ENCODE data around the gene C1QTNF6. TPM values are rescaled to one million over a fixed set of nuclear protein-coding genes. Genes with fewer than 3 reads are reported as not detected.

Gene C1QTNF6
- total RNA-seq, 1 experiment from 2014 or later = 85.9 TPM

DNA sequence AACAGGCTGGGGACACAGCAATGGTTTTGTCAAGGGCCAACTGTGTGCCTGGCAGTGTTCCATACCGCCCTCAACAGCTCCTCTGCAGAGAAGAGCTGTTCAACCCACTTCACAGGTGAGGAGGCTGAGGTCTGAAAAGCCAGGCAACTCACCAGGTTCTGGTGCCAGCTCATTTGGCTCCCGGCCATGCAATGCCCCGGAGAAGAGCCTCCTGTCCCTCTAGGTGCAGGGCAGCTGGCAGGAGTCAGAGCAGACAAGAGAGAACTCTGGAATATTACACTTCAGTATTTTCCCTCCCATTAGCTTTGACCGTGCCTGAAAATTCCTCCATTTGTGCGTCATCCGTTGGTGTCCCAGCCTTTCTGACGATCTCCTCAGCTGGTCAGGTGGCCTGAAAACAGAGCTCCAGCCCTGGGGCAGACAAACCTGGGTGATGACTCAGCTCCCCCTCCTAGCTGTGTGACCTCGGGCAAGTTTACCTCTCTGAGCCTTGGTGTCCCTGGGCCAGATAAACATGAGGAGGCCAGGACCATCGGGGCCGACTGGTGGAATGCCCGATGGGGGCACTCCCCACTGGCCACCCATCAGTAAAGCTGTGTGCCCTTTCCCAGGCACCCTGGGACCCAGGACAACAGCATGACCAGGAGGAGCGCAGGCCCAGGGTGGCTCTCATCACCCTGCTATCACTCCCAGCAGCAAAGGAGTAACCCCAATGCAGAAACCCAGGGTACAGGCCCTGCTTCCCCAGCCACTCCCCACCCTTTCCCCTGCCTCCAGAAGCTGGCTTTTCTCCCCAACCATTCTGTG is 9.6 kb upstream of the C1QTNF6 start:
- Histone ChIP-seq H3K27ac (peak overlapping the region; percentile 94), H3K4me3 (peak overlapping the region; percentile 77), H3K27me3 (ENCODE audit: insufficient read depth, low read depth) (no peaks in the 10 kb centered on the region), H3K36me3 (ENCODE audit: low read depth) (no peaks in the 10 kb centered on the region), H4K20me1 (ENCODE audit: insufficient read depth) (no peaks in the 10 kb centered on the region), H3K9me2 (ENCODE audit: insufficient read depth) (no peaks in the 10 kb centered on the region), H3K9me3 (ENCODE audit: insufficient read depth, low read depth) (no peaks in the 10 kb centered on the region), H3K4me2 (peak overlapping the region; percentile 96), H3K79me2 (ENCODE audit: low read depth) (peaks cover 23% of the 10 kb centered on the region; the same call in 1 of the 2 replicates), H2AFZ (no peak overlapping the region), H3K4me1 (replicated peaks; ENCODE audit: insufficient read depth) (peaks cover 57% of the 10 kb centered on the region), H3F3A (ENCODE audit: insufficient read depth, low read depth) (peaks cover 39% of the 10 kb centered on the region)
- peak; percentile 95 to 99 for DNase-seq
- intact Hi-C loops (cut with micrococcal nuclease; ENCODE audit: unreplicated experiment) = loop anchor here (1.0 to 10.0 kb wide), 13 partner anchors 8 to 865 kb away; no protein-coding TSS in a partner anchor
- no peak for TF ChIP-seq EZH2 (IDR thresholded peaks at IDR 0.05; ENCODE audit: low read depth)
- TF ChIP-seq, protein P1, sequence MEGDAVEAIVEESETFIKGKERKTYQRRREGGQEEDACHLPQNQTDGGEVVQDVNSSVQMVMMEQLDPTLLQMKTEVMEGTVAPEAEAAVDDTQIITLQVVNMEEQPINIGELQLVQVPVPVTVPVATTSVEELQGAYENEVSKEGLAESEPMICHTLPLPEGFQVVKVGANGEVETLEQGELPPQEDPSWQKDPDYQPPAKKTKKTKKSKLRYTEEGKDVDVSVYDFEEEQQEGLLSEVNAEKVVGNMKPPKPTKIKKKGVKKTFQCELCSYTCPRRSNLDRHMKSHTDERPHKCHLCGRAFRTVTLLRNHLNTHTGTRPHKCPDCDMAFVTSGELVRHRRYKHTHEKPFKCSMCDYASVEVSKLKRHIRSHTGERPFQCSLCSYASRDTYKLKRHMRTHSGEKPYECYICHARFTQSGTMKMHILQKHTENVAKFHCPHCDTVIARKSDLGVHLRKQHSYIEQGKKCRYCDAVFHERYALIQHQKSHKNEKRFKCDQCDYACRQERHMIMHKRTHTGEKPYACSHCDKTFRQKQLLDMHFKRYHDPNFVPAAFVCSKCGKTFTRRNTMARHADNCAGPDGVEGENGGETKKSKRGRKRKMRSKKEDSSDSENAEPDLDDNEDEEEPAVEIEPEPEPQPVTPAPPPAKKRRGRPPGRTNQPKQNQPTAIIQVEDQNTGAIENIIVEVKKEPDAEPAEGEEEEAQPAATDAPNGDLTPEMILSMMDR (conservative IDR thresholded peaks at IDR 0.05) = no peak; the same call in 1 of the 2 replicates
- ChIA-PET POLR2A (ENCODE audit: unreplicated experiment) (interaction anchor here (0.6 to 1.2 kb wide), 12 partner anchors 11 to 422 kb away, joined by 3 to 17 read pairs (median 4); partner anchors contain the start of genes IFT27, MPST and TST), CTCF (interaction anchor here (0.6 to 1.6 kb wide), 5 partner anchors 14 to 118 kb away, joined by 3 to 5 read pairs (median 4); partner anchors contain the start of gene SSTR3)
- TSS peak; percentile 59 for BruUV-seq (replicated peaks)

DNA sequence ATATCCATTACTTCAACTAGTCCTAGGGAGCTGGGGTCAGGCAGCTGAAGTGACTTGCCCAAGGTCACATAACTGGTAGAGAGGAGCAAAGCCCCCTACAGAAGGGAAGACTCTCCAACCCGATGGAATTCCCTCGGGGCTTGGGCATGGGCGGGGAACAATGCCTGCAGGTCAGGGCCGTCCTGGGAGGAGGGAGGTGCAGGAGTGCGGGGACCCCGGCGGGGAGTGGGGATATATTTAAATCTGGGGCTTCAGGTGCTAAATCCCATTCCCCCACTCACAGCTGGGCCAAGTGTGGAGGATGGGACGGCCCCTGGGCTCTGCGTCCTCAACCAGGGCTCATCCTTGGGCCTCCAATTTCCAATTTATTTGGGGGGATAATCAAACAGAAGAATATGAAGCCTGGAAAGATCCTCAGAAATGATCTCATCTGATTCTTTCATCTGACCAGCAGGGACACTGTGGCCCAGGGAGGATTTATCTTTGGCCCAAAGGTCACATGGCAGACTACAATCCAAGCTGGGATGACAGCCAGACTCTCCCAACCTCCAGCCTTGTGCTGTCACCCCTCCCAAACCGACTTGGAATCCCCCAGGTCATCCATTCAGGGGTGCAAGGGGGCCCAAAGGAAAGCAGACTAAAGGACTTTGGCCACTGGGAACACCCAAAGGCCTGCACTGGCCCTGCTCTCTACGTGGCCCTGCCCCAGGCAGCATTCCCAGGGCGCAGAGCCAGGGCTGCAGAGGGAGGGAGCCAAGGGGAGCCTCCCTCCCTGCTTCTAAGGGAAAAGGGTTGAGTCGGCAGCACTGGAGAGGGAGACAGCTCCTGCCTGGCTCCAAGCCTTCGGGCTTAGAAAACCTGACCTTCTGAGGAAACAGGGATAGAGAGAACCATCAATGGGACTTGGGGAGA is 8.7 kb upstream of the C1QTNF6 start:
- CTCF ChIA-PET = interaction anchor here (0.6 to 1.6 kb wide), 4 partner anchors 15 to 653 kb away, joined by 3 to 7 read pairs (median 4); partner anchors contain the start of gene SSTR3
- Histone ChIP-seq H3K79me2 (ENCODE audit: low read depth) (peaks cover 28% of the 10 kb centered on the region; the same call in 1 of the 2 replicates), H3K27ac (peak overlapping the region; percentile 94), H4K20me1 (ENCODE audit: insufficient read depth) (no peaks in the 10 kb centered on the region), H3K9me3 (ENCODE audit: insufficient read depth, low read depth) (no peaks in the 10 kb centered on the region), H3K36me3 (ENCODE audit: low read depth) (no peaks in the 10 kb centered on the region; the same call in 1 of the 2 replicates), H3K4me1 (replicated peaks; ENCODE audit: insufficient read depth) (peaks cover 65% of the 10 kb centered on the region), H3F3A (ENCODE audit: insufficient read depth, low read depth) (peaks cover 45% of the 10 kb centered on the region), H3K27me3 (ENCODE audit: insufficient read depth, low read depth) (no peaks in the 10 kb centered on the region), H3K9me2 (ENCODE audit: insufficient read depth) (no peaks in the 10 kb centered on the region), H2AFZ (no peak overlapping the region), H3K4me3 (peak overlapping the region; percentile 27; the same call in 1 of the 2 replicates), H3K4me2 (peak overlapping the region; percentile 96)
- TSS peak; percentile 39 for BruUV-seq (replicated peaks)
- intact Hi-C loops (cut with micrococcal nuclease; ENCODE audit: unreplicated experiment) = loop anchor here (1.0 to 10.0 kb wide), 11 partner anchors 7 to 864 kb away; partner anchors contain the start of gene IFT27
- POLR2A ChIA-PET (ENCODE audit: unreplicated experiment) = interaction anchor here (0.6 to 1.2 kb wide), 7 partner anchors 10 to 421 kb away, joined by 3 to 9 read pairs (median 4); partner anchors contain the start of gene IFT27
- no peak for TF ChIP-seq EZH2 (IDR thresholded peaks at IDR 0.05; ENCODE audit: low read depth)
- TF ChIP-seq, protein P1 (conservative IDR thresholded peaks at IDR 0.05) = peak; percentile 41
- peak; percentile 90 to 96 for DNase-seq

Data from PC-9 (cell line).